GM10847 (cell line): ENCODE data around the gene GJB3.

ENCODE experiments used
- POLR2A ChIP-seq: IDR thresholded peaks from 2 replicates; pipeline ENCODE4 v1.6.1; 2011; ENCODE audit not compliant: insufficient read length; ENCODE audit errors: extremely low read depth

GJB3 gene

GRCh38 chr1:34792868-34793727, 12.1 kb downstream of the GJB3 start, which contains the start of gene GJA4:
Gene GJA4 (plus strand): TSS chr1:34792999. CDS start chr1:34794214, 1,215 bp downstream.
- no peak for TF ChIP-seq POLR2A

- TF ChIP-seq POLR2A = no peak
Measured at GRCh38 chr1:34794001-34794789, 13.2 kb downstream of the GJB3 start.

- no peak for TF ChIP-seq POLR2A
Measured at GRCh38 chr1:34794790-34795180, 13.8 kb downstream of the GJB3 start.

- no peak for TF ChIP-seq POLR2A
Measured at GRCh38 chr1:34795916-34796315, 14.9 kb downstream of the GJB3 start.

- TF ChIP-seq POLR2A = no peak
Measured at GRCh38 chr1:34796990-34797389, 16.0 kb downstream of the GJB3 start.

GRCh38 chr1:34800214-34800613, 19.2 kb downstream of the GJB3 start:
- TF ChIP-seq POLR2A = no peak

GRCh38 chr1:34803770-34804169, 22.8 kb downstream of the GJB3 start:
- TF ChIP-seq POLR2A = no peak

- TF ChIP-seq POLR2A = no peak
Measured at GRCh38 chr1:34806396-34806795, 25.4 kb downstream of the GJB3 start.

GRCh38 chr1:34808051-34808810, 27.2 kb downstream of the GJB3 start:
- no peak for TF ChIP-seq POLR2A

- TF ChIP-seq POLR2A = no peak
Measured at GRCh38 chr1:34816332-34816731, 35.3 kb downstream of the GJB3 start.

- TF ChIP-seq POLR2A = no peak
Measured at GRCh38 chr1:34816778-34817177, 35.8 kb downstream of the GJB3 start.

- TF ChIP-seq POLR2A = no peak
Measured at GRCh38 chr1:34822202-34822601, 41.2 kb downstream of the GJB3 start.

- TF ChIP-seq POLR2A = no peak
Measured at GRCh38 chr1:34824817-34825454, 43.9 kb downstream of the GJB3 start.

- no peak for TF ChIP-seq POLR2A
Measured at GRCh38 chr1:34825455-34826091, 44.6 kb downstream of the GJB3 start.
